Measurements from ENCODE around the gene NPTN.

- TF ChIP-seq TAF1 (IDR thresholded peaks at IDR 0.05; ENCODE audit: borderline replicate concordance, low read depth, low read length) (no peak), POLR2A (IDR thresholded peaks at IDR 0.05; ENCODE audit: low read depth, low read length) (no peak), POLR2AphosphoS5 (IDR thresholded peaks at IDR 0.05; ENCODE audit: low read depth, low read length) (no peak)
Observed at GRCh38 chr15:73599934-73600333, 33.3 kb downstream of the NPTN start.
